ENCODE results near the gene U2AF1L4.

DNA sequence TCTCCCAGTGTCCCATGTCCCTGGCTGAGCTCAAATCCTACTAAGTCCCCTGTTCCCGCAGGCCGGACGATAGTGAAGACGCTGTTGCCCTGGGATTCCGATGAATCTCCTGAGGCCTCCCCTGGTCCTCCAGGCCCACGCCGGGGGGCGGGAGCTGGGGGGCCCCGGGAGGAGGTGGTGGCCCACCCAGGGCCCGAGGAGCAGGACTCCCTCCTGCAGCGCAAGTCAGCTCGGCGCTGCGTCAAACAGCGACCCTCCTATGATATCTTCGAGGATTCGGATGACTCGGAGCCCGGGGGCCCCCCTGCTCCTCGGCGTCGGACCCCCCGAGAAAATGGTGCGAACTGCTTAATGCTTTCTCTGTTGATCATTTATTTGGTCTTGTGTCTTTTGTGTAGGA lies 21.5 kb downstream of the U2AF1L4 start:
- no peak for TF ChIP-seq RARB (CRISPR knock-in tag; IDR thresholded peaks at IDR 0.05)
- TF ChIP-seq ZNF70 (CRISPR knock-in tag; IDR thresholded peaks at IDR 0.05): no peak
- TF ChIP-seq BACH2 (CRISPR knock-in tag; IDR thresholded peaks at IDR 0.05; ENCODE audit: borderline replicate concordance): no peak
- no peak for TF ChIP-seq ARNTL (CRISPR knock-in tag; IDR thresholded peaks at IDR 0.05; ENCODE audit: borderline replicate concordance, low read depth)
- TF ChIP-seq, protein P1, sequence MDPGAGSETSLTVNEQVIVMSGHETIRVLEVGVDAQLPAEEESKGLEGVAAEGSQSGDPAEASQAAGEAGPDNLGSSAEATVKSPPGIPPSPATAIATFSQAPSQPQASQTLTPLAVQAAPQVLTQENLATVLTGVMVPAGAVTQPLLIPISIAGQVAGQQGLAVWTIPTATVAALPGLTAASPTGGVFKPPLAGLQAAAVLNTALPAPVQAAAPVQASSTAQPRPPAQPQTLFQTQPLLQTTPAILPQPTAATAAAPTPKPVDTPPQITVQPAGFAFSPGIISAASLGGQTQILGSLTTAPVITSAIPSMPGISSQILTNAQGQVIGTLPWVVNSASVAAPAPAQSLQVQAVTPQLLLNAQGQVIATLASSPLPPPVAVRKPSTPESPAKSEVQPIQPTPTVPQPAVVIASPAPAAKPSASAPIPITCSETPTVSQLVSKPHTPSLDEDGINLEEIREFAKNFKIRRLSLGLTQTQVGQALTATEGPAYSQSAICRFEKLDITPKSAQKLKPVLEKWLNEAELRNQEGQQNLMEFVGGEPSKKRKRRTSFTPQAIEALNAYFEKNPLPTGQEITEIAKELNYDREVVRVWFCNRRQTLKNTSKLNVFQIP (CRISPR knock-in tag; IDR thresholded peaks at IDR 0.05; ENCODE audit: borderline replicate concordance, low read depth): no peak
- TF ChIP-seq ISL1 (CRISPR knock-in tag; IDR thresholded peaks at IDR 0.05): no peak
- no peak for TF ChIP-seq CSDC2 (CRISPR knock-in tag; IDR thresholded peaks at IDR 0.05)
